Measurements from ENCODE around the gene CARMIL1.

Gene CARMIL1

DNA sequence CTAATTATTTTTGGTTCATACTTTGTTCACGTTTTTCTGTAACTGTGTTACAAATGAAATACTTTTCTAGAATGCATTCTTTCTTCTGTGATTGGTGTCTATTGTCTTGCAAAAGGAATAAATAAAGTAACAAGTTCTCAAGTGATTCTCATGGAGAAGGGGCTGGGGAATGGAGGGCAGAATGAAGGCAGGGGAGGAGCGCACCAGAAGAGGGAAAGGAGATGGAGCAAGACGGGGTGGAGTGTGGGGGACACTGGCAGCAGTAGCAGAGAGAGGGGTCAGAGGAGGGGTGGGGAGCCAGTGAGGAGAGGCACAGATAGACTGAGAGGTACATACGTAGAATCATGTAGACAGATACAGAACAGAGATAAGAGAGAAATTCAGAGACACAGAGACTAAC, 136.5 kb downstream of the CARMIL1 start:
- POLR2A ChIA-PET = no interaction called here
- no peak for DNase-seq (ENCODE audit: low read depth, low spot score)
- H3K4me3 ChIP-seq (ENCODE audit: low read depth, low read length) = no peak overlapping the region
- CTCF ChIA-PET = no interaction called here
- TF ChIP-seq, protein P1, sequence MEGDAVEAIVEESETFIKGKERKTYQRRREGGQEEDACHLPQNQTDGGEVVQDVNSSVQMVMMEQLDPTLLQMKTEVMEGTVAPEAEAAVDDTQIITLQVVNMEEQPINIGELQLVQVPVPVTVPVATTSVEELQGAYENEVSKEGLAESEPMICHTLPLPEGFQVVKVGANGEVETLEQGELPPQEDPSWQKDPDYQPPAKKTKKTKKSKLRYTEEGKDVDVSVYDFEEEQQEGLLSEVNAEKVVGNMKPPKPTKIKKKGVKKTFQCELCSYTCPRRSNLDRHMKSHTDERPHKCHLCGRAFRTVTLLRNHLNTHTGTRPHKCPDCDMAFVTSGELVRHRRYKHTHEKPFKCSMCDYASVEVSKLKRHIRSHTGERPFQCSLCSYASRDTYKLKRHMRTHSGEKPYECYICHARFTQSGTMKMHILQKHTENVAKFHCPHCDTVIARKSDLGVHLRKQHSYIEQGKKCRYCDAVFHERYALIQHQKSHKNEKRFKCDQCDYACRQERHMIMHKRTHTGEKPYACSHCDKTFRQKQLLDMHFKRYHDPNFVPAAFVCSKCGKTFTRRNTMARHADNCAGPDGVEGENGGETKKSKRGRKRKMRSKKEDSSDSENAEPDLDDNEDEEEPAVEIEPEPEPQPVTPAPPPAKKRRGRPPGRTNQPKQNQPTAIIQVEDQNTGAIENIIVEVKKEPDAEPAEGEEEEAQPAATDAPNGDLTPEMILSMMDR (IDR thresholded peaks at IDR 0.05; ENCODE audit: insufficient read depth, low read length, missing control alignments) = no peak

DNA sequence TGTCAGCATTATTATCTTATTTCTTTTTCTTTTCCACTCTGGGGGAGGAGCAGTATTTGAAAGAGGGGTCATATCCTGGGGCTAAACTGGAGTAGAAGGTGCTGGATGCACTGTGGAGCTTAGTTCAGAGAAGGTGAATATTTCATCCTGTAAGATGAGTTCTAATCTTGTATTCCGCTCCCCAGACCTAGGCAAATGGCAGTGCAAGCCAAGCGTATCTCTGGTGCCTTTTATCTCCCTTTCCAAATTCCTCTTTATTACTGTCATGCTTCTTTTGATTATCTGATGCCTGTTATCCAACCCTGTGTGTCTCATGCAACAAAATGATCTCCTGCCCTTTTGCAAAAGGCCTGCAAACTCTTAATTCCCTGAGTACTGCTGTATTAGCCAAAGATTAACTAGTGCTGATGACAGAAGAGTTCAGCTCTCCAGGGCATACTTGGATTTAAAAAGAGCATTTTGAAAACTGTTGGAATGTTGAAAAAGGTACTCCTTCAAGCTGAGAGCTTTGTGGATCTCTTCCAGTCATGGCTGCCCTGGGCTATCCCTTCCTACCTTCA, 138.0 kb downstream of the CARMIL1 start:
- DNase-seq (ENCODE audit: low read depth, low spot score) = no peak
- H3K4me3 ChIP-seq (ENCODE audit: low read depth, low read length) = no peak overlapping the region
- CTCF ChIA-PET = interaction anchor here (1.0 to 1.3 kb wide), 2 partner anchors 16 to 138 kb away, joined by 3 to 4 read pairs; partner anchors contain the start of gene CARMIL1
- TF ChIP-seq, protein P1 (IDR thresholded peaks at IDR 0.05; ENCODE audit: insufficient read depth, low read length, missing control alignments) = no peak
- POLR2A ChIA-PET = no interaction called here

DNA sequence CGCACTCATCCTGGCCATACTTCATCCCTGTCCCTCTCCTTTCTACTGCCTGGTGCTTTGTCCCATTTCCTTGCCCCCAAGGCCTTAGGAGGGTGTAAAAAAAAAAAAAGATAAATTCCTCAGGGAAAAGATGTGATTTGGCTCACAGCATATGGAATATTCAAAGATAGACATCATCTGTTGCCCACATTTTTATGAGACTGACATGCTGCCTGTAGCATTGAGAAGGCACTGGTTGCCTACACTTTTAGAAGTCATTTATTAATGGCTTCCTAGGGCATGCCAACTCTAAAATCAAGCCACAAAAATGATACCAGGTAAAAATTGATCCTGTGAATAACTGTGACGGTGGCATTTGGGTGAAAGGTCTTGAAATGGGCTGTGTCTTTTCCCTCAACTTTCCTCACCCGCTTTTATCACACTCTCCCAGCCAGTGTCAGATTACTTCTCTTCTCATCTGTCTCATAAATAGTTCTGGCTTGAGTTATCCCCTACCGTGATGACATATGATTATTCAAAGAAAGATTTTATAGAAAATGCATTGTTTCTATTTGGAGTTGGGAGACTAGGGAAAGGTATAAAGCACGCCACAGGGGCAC, 139.4 kb downstream of the CARMIL1 start:
- DNase-seq (ENCODE audit: low read depth, low spot score) = no peak
- CTCF ChIA-PET = interaction anchor here (1.2 kb wide), 1 partner anchor 71 kb away, joined by 3 read pairs; no protein-coding TSS in a partner anchor
- no peak overlapping the region for H3K4me3 ChIP-seq (ENCODE audit: low read depth, low read length)
- TF ChIP-seq, protein P1 (IDR thresholded peaks at IDR 0.05; ENCODE audit: insufficient read depth, low read length, missing control alignments) = no peak
- POLR2A ChIA-PET = no interaction called here

DNA sequence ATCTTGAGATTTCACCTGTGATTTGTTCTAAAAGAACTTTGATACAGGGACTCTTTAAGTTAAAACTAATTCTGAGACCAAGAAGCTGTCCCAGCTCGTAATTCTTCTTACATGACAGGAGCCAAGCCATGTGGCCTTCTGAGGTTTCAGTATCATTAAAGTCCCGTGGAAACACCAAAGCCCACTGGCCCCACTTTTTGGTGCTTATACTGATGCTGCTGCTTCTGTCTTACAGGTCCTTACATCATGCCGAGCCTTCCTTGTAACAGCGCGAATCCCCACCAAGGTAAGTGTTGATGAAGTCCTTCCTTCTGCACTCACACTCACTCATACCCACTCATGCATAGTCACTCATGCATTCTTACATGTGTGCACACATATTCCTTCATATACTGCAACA, 140.7 kb downstream of the CARMIL1 start:
- TF ChIP-seq, protein P1 (IDR thresholded peaks at IDR 0.05; ENCODE audit: insufficient read depth, low read length, missing control alignments) = no peak
- H3K4me3 ChIP-seq (ENCODE audit: low read depth, low read length) = no peak overlapping the region
- POLR2A ChIA-PET = interaction anchor here (0.6 kb wide), 1 partner anchor 15 kb away, joined by 3 read pairs; no protein-coding TSS in a partner anchor
- no peak for DNase-seq (ENCODE audit: low read depth, low spot score)
- CTCF ChIA-PET = no interaction called here

DNA sequence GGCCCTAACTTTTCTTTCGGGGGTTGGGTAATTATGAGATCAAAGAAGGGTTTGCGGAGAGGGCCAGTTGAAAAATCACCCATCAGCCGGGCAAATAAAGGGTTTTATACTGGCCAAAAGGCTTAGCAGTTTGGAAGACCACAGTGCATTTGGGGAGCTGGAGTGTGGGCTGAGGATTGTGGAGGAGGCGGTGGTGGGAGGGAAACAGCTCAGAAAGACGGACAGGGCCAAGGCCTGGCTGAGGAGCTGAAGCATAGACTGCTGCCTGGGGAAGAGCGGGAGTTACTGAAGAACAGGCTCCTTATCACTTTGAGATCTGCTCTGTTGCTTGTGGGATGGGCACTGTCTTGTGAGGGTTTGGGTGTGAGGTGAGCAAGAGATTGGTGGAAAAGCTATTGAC, 144.2 kb downstream of the CARMIL1 start:
- H3K4me3 ChIP-seq (ENCODE audit: low read depth, low read length) = no peak overlapping the region
- POLR2A ChIA-PET = no interaction called here
- TF ChIP-seq, protein P1 (IDR thresholded peaks at IDR 0.05; ENCODE audit: insufficient read depth, low read length, missing control alignments) = no peak
- CTCF ChIA-PET = no interaction called here
- no peak for DNase-seq (ENCODE audit: low read depth, low spot score)

DNA sequence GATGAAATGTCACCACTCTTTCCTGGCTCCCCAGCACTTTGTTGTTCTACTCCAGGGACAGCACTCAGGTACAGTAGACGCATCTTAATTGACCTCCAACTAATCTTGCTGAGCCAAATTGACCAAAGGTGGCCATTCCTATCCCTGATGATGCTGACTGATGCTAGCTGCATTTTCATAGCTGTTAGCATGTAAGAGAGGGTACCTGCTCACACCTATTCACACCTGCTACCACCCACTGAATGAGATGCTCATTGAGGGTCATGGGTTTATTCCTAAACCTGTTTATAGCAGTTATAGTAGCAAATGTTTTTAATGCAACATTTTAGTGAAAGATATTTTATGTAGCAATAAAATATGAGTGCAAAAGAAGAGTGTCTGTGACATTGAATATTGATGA, 145.1 kb downstream of the CARMIL1 start:
- ChIA-PET POLR2A (no interaction called here), CTCF (no interaction called here)
- DNase-seq (ENCODE audit: low read depth, low spot score) = no peak
- no peak overlapping the region for H3K4me3 ChIP-seq (ENCODE audit: low read depth, low read length)
- TF ChIP-seq, protein P1 (IDR thresholded peaks at IDR 0.05; ENCODE audit: insufficient read depth, low read length, missing control alignments) = no peak

Data from AG04449 (cell line).